Measurements from ENCODE around the gene ATP11A. TPM values are rescaled to one million over a fixed set of nuclear protein-coding genes. Genes with fewer than 3 reads are reported as not detected.

ATP11A gene
- total RNA-seq, 1 donor from 2014 or later = 70.9 TPM

DNA sequence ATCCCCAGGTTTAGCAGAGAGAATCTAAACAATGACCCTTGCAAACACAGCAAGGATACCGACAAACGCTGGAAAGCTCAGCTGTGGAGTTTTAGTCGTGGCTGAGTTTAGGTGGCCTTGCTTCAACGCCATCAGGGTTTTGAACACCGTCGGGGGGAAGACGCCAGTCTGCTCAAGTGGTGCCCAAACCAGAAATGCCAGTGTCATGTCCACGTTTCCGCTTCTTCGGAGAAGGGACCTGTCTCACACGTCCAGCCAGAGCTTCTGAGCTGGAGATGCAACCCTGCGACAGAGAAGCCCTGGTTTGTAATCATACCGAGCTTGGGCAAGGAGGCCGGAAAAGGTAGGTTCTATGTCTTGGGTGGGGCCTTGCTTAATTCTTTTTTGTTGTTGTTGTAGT is 42.6 kb upstream of the ATP11A start:
- Mint-ChIP-seq H3K36me3 (no peaks in the 10 kb centered on the region), H3K9me3 (no peaks in the 10 kb centered on the region), H3K27me3 (peaks cover 5% of the 10 kb centered on the region), H3K4me1 (ENCODE audit: unreplicated experiment) (peaks cover 10% of the 10 kb centered on the region), H3K27ac (no peak overlapping the region), H3K4me3 (no peak overlapping the region)
- TF ChIP-seq, protein P1, sequence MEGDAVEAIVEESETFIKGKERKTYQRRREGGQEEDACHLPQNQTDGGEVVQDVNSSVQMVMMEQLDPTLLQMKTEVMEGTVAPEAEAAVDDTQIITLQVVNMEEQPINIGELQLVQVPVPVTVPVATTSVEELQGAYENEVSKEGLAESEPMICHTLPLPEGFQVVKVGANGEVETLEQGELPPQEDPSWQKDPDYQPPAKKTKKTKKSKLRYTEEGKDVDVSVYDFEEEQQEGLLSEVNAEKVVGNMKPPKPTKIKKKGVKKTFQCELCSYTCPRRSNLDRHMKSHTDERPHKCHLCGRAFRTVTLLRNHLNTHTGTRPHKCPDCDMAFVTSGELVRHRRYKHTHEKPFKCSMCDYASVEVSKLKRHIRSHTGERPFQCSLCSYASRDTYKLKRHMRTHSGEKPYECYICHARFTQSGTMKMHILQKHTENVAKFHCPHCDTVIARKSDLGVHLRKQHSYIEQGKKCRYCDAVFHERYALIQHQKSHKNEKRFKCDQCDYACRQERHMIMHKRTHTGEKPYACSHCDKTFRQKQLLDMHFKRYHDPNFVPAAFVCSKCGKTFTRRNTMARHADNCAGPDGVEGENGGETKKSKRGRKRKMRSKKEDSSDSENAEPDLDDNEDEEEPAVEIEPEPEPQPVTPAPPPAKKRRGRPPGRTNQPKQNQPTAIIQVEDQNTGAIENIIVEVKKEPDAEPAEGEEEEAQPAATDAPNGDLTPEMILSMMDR (conservative IDR thresholded peaks at IDR 0.05) = no peak
- no peak for DNase-seq (ENCODE audit: extremely low spot score, unreplicated experiment)

DNA sequence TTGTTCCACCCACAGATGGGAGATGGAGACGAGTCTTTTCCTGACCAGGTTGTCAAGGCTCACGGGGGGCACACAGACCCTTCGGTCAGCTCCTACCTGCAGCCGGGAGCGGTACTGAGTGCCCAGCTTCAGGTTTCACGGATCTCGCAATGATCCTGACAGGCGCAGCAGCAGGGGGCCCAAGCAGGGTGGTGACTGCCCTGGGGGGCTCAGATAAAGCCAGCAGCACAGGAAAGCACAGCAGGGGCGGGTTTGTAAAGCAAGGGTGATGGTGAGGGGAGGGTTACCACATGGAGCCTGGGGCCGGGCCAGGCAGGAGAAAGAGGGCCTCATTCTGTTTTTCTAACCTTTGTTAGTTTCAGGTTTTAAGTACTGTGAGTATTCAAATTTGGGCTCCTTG is 41.7 kb upstream of the ATP11A start:
- Mint-ChIP-seq H3K27me3 (peaks cover 5% of the 10 kb centered on the region), H3K4me3 (no peak overlapping the region), H3K9me3 (no peaks in the 10 kb centered on the region), H3K36me3 (no peaks in the 10 kb centered on the region), H3K4me1 (ENCODE audit: unreplicated experiment) (peaks cover 15% of the 10 kb centered on the region), H3K27ac (peak overlapping the region; percentile 43)
- DNase-seq (ENCODE audit: extremely low spot score, unreplicated experiment) = no peak
- TF ChIP-seq, protein P1 (conservative IDR thresholded peaks at IDR 0.05) = no peak

DNA sequence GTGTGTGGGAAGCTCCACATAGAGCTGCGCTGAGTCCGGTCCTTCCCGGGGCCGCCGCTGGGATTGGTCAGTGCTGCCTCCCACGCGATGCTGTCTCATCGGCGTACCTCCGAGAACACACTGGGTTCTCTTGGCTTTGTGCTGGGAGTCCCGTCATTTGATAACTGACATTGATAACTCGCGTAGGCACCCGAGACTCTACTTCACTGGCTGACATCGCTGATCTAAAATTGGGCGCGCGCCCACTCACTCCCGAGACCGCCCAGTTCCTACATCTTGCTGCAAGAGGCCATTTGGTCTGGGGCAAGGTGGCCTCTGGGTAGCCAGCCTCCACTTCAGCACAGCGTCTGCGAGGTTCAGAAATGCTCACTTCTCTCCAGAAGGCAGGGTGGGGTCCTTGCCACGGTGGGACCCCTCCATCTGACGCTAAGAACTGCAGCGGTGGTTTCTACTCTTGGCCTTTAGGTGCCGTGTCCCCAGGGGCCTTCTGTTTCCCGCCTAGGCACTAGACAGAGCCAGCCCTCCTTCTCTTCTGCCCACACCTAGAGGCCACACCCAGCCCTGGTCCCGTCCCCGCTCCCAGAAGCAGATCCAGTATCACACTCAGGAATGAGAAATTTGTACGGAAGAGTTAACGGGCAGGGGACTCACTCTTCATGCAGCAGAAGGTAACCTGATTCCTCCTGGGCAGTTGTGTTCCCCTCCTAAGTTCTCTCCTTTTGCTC is 40.7 kb upstream of the ATP11A start:
- no peak for DNase-seq (ENCODE audit: extremely low spot score, unreplicated experiment)
- no peak overlapping the region for H3K27ac Mint-ChIP-seq

DNA sequence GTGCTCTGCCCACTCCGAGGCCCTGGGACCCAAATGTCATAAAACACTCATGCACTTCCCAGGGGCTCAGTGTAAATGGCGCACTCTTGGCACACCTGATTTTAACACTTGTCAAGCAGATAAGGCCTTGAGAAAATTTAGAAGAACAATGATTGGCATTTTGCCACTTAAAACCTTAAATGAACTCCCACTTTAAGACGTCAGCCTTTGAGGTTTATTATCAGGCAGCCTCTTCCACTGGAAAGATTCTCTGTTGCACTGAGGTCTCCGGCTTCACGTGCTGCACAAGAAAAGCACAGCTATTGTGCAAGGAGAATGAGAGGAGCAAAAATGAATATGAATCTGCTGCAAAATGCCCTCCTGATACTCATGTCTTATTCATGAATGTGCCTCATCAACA is 38.5 kb upstream of the ATP11A start:
- no peak overlapping the region for H3K27ac Mint-ChIP-seq
- H3K36me3 Mint-ChIP-seq = no peaks in the 10 kb centered on the region
- DNase-seq (ENCODE audit: extremely low spot score, unreplicated experiment) = no peak
- H3K27me3 Mint-ChIP-seq = peaks cover 5% of the 10 kb centered on the region
- peaks cover 15% of the 10 kb centered on the region for H3K4me1 Mint-ChIP-seq (ENCODE audit: unreplicated experiment)
- TF ChIP-seq, protein P1 (conservative IDR thresholded peaks at IDR 0.05) = no peak
- no peaks in the 10 kb centered on the region for H3K9me3 Mint-ChIP-seq
- no peak overlapping the region for H3K4me3 Mint-ChIP-seq

More for the DNA sequence above, 40.7 kb upstream of the ATP11A start:
- Mint-ChIP-seq H3K4me1 (ENCODE audit: unreplicated experiment) (peaks cover 15% of the 10 kb centered on the region), H3K4me3 (no peak overlapping the region), H3K27me3 (peaks cover 5% of the 10 kb centered on the region), H3K36me3 (no peaks in the 10 kb centered on the region), H3K9me3 (no peaks in the 10 kb centered on the region)
- TF ChIP-seq, protein P1 (conservative IDR thresholded peaks at IDR 0.05) = no peak

DNA sequence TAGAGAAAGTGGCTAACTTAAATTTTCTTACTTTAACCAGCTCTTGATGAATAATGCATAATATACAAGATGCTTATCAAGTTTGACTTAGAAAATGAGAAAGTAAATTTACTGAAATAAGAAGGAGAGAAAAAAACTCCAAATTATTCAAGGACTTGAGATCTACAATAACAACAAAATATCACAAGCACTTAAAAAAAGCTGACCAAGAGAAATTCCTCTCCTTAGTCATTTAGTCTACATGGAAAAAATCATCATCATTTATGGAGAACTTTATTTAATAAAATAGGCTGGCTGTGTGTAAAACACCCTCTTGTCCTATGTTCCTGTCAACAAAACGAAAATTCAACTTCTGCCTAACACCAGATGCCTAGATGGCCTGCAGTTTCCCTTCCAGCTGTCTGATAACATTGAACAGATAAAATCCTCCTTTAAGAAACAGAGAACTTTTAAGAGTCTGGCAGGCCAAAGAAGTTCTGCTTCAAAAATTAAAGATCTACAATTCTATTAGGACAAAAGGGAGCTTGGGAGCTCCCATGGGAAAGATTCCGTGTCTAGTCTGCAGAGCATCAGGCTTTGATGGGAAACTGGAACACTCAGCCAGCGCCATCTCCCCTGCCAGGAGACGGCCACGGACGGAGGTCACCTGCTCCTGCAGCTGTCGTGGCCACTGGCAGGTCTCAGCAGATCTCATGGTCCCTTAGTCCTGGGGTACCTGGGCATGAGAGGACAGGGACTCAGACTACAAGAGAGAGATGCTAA is 37.9 kb upstream of the ATP11A start:
- H3K27ac Mint-ChIP-seq = no peak overlapping the region
- DNase-seq (ENCODE audit: extremely low spot score, unreplicated experiment) = no peak
- no peak overlapping the region for H3K4me3 Mint-ChIP-seq
- H3K9me3 Mint-ChIP-seq = no peaks in the 10 kb centered on the region
- H3K27me3 Mint-ChIP-seq = peaks cover 5% of the 10 kb centered on the region
- peaks cover 15% of the 10 kb centered on the region for H3K4me1 Mint-ChIP-seq (ENCODE audit: unreplicated experiment)
- H3K36me3 Mint-ChIP-seq = no peaks in the 10 kb centered on the region
- TF ChIP-seq, protein P1 (conservative IDR thresholded peaks at IDR 0.05) = no peak
